GOT3 (cell line): ENCODE data around the gene PHTF2.
"Not testable (repeated sequence)": the region's sequence is repeated elsewhere in the genome, so short reads cannot be mapped to it uniquely, and the experiment has no call there.

ENCODE experiments used
- DNase-seq: peaks from one replicate; lab custom pipeline; 2025; ENCODE audit warnings: mixed read lengths; lab: John Stamatoyannopoulos, UW

The PHTF2 gene

DNA sequence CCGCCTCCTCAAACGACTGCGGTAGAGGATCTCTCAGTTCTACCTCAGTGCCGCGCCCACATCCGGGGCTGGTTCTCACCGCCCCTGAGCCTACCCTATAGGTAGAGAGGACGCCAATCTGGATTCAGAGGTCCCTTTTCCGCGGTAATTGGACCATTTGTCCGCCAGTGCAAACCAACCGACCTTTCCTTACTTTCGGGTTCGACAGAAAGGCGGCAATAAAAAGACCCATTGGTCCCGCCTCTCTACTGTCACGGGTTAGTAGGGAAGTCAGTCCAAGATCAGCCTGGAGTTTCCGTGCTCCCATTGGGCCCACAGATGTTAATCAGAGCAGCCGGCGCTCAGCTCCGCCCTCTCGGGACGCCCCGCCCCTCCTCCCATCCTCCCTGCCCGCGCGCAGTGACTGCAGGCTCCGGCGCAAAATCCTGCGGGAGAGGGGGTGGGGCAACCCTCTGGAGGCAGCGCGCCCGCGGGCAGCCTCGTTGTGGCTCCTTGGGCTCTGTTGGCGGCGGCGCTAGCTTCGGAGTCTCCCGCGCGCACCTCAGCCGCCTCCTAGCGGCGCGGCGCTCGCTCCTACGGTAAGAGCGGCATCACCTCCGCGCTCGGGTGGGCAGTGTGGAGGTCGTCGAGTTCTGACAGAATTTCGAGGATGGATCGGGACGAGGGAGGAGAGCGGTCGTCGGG lies at the start of gene PHTF2, which contains the start of gene TMEM60:
PHTF2 (plus strand) TSS at position 380 of the 684 bp plus-strand sequence.
TMEM60 (minus strand) TSS at position 41 of the 684 bp plus-strand sequence. CDS start 4,061 bp downstream, outside the sequence.
- DNase-seq: peak; percentile 94

DNA sequence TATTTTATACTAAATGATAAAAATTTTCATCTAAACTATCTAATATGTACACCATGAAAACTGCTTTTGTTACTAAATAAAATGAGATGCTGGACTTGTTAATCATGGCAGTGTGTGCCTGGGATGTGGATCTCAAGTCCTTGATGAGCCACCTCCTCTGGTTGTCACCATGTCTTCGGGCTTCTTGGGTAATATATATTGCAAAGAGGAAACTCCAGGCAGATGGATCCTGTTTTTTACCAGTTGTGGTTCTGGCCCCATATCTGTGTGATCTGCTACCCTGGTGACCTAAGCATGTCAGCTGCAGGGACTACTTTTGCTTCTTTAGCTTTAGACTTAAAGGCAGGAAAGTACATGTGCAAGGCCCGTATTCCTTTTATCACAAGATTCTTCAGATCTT lies 46.6 kb upstream of the PHTF2 start:
- no peak for DNase-seq

DNA sequence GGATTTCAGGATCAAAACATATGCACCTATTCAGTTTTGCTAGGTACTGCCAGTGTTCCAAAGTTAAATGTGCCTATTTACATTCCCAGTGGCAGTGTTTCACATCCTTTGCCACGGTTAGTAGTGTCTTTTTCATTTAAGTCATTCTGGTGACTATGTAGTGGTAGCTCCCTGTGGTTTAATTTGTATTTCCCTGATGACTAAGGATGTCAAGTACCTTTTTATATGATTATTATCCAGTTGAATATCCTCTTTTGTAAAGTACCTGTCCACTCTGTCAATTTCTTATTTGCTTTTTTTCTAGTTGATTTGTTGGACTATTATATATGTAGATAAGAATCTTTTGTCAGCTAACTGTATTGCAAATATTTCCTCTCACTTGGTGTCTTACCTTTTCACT lies 45.4 kb upstream of the PHTF2 start:
- DNase-seq: no peak

DNA sequence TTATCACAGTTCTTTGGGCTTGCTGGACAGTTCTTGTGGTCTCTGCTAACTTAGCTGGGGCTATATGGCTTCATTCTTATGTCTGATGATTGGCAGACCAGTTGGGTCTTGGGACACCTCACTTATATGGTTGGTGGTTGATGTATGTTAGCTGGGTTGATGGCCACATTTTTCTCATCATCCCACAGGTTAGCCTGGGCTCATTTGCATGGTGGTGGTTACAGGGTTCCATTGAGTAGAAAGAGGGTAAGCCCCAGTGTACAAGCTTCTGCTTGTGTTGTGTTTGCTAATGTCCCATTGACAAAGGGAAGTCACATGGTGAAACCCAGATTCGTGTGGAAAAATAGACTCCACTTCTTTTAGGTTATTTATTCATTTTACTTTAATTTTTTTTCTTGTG lies 41.0 kb upstream of the PHTF2 start:
- no peak for DNase-seq

DNA sequence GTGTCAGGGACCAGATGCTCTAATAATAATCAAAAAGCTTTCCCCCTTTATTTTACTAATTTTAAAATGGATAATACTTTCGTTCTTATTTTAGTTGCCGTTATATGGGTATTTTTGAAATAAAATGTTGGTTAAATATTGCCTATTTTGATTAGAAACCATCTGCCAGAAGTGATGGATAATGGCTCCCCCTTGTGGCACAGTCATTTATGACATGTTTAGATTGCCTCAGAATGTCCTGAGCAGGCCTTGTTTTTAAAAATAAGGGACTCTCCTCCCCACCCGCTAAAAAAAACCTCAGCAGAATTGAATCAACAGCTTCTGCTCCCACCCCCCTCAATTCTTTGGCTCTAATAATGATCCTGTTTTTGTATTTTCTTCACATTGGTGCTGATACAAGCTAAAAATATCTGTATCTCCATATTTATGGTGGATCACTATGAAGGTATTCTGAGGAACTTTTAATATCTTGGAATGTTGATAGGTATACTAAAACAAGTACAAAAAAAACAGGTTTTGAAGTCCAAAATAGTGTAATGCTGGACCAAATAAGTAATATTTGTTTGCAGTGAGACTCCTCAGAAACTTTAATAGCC lies 39.2 kb upstream of the PHTF2 start:
- DNase-seq: no peak

DNA sequence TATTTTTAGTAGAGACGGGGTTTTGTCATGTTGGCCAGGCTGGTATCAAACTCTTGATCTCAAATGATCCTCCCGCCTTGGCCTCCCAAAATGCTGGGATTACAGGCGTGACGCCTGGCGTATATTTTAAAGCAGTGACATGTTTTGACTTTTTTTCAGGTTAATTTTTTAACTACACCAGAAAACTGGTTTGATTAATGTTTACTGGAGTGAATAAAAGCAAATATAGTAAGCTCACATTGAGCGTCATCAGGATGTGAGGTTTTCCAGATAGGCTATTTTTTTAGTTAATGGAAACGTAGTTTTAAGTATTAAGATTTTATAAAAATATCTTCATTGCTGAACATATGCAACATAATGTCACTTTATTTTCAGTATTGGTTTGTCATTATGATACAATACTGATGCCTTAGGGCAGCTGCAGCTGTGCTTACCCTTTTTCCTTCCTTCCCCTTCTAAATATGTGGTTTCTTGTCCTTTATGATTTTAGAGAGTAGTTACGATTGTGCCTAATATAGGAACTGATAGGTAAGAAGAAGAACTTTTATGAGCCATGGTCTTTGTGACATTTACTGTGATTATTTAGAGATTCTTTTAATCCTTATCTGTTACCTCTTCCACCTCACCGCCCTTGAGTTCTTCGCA lies 37.6 kb upstream of the PHTF2 start:
- DNase-seq: no peak

DNA sequence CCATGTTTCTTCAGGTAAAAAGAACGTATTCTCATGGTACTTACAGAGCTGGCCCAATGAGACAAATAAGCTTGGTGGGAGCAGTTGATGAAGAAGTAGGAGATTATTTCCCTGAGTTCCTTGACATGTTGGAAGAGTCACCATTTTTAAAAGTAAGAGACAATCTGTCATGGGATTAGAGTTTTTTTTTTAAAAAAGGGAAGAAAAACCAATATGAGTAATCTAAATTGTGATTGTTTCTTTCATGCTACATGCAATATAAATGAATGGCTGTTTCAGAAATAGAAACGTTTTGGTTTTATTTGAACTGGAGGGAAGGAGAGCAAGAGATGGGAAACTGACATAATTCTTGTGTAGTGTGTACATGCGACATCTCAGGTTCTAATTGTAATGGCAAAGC lies 33.1 kb upstream of the PHTF2 start:
- no peak for DNase-seq

DNA sequence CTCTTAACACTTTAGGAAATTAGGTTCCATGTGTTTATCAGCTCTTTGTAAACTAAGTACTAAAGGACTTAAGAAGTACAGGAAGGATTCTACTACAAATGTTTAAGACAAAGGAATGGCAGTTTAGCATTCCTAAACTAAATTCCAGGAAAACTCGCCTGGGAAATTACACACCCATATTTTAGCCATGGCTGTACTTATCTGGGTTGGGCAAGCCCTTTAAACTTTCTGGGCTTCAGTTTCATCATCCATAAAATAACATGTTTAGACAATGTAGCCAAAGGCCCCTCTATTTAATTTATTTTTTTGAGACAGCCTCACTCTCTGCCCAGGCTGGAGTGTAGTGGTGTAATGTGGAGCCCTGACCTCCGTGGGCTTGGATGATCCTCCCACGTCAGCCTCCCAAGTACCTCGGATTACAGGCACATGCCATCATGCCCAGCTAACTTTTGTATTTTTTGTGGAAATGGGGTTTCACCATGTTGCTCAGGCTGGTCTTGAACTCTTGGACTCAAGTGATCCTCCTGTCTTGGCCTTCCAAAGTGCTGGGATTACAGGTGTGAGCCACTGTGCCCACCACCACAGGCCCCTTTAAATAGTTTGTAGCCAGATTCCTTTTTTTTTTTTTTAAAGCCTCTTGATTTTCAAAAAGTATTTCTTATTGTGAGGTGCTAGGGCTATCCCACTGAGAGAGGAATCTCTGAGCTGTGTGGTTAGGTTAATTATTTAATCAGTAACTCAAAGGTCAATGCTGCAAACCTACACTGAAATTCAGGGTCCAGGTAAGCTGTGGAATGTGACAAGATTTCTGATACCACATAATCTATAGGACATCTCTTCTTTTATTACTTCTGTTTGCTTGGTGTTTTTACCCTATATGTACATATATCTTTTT lies 32.4 kb upstream of the PHTF2 start:
- no peak for DNase-seq

DNA sequence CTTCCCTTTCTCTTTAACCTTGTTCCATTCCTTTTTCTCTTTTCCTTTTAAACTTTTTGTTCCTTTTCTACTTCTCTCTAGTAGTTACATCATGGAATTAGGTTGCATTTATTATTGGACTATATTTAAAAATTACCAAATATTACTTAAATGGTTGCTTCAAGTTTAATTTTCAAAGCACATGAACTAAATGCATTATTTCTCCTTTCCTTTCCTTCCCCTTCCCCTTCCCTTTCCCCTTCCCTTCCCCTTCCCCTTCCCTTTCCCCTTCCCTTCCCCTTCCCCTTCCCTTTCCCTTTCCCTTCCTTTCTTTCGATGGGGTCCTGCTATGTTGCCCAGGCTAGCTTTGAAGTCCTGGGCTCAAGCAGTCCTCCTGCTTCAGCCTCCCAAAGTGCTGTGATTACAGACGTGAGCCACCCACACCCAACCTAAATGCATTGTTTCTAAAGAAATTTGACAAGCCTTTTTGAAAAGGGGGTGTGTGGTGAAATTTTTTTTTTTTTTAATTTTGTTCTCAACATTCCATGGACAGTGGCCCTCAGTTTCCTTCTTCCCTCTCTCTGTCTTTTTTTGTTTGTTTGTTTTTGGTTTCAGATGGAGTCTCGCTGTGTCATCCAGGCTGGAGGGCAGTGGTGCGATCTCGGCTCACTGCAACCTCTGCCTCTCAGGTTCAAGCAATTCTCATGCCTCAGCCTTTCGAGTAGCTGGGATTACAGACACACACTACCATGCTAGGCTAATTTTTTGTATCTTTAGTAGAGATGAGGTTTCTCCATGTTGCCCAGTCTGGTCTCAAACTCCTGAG lies 31.6 kb upstream of the PHTF2 start:
- no peak for DNase-seq

DNA sequence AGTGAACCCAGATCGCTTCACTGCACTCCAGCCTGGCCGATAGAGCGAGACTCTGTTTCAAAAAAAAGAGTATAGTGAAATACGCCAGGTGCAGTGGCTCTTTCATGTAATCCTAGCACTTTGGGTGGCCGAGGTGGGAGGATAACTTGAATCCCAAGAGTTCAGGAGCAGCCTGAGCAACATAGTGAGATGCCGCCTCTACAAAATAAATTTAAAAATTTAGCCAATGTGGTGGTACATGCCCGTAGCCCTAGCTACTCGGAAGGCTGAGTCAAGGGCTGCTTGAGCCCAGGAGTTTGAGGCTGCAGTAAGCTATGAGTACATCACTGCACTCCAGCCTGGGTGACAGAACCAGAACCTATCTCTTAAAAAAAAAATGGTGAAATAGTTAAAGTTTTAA lies 28.3 kb upstream of the PHTF2 start:
- no peak for DNase-seq

DNA sequence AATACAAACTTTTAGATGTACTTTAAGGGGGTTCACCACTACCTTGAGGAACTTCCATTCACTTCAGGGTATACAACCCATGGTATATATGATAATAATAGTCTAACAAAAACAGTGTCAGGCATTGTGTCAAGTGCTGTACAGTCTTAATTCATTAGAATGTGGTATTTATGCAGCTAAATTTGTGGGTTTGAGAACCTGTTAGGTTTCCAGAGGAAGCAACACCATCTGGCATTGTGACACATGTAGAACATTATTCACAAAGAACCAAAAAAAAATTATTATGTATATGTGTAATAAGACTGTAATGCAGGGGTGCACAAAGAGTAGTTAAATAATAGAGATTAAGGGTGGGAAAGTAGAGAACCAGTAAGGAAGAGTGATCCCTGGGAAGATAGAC lies 26.7 kb upstream of the PHTF2 start:
- DNase-seq: no peak

DNA sequence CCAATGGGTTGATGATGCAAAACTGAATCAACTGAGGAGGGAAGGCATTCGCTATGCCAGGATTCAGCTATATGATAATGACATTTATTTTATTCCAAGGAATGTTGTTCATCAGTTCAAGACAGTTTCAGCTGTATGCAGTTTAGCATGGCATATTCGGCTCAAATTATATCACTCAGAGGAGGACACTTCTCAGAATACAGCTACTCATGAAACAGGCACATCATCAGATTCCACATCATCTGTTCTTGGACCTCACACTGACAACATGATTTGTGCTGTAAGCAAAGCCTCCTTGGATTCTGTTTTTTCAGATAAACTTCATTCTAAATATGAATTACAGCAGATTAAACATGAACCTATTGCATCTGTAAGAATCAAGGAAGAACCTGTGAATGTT lies 20.0 kb upstream of the PHTF2 start:
- no peak for DNase-seq

DNA sequence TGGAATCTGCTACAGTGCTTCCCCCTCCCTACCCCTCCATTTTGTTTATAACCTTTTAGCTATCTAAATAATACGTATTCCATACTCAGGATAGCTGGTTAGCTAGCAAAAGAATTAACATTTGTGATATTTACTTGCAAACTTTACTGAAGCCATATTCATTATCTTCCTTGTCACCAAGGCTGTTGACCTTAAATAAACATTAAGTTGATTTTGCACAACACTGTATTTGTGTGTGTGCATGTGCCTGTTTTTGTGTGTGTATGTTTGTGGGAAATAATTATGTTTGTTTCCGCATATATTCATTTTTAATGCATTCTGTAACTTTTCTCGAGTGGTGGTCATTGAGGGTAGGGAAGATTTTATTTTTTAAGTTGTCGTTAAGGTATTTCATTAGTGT lies 16.2 kb upstream of the PHTF2 start:
- no peak for DNase-seq

DNA sequence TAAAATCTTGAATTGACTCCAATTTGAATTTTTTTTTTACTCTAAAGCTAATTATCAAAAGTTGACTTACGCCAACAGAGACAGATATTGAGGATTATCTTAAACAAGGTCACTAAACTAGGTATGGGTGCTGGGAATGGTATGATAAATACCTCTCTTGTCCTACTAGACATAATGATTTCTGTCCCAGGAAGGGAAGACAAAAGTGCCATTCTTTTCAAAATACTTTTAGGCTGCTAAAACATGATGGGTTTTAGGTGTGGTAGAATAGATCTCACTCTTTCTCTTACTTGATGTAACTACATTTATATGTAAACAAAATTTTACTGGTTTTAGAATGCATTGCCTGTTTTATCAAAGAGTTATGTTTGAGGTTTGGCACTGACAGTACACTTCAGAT lies 15.5 kb upstream of the PHTF2 start:
- DNase-seq: no peak

DNA sequence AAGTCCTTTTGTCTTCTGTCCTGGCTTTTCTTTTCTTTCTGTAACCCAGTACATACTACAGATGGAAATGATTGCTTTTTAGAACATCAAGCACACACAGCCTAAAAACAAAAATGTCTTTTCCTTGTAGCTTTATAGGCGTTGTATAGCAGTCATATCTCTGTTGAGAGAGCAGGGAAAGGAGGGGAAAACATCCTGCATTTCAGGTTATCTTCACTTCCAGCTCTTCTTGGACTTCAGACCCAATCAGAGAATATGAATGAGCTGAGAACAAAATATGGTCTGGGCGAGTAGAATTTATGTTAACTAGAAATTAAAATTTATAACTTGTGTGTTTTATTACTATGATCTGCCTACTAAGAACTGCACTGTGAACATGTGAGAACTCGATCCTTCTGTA lies 15.0 kb upstream of the PHTF2 start:
- DNase-seq: no peak

DNA sequence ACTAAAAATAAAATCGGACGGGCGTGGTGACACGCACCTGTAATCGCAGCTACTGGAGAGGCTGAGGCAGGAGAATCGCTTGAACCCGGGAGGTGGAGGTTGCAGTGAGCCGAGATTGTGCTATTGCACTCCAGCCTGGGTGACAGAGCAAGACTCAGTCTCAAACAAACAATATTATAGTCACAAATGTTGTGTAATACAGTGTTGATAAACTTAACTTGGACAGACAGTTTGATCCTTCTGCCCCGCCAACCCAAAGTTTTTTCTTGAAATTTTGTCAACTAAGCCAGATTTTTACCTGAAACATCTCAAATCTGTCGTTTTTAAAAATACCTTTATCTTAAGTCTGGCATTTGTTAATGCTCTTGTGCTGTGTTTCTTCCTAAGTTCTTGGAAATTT lies 14.1 kb upstream of the PHTF2 start:
- not testable (repeated sequence) for DNase-seq

DNA sequence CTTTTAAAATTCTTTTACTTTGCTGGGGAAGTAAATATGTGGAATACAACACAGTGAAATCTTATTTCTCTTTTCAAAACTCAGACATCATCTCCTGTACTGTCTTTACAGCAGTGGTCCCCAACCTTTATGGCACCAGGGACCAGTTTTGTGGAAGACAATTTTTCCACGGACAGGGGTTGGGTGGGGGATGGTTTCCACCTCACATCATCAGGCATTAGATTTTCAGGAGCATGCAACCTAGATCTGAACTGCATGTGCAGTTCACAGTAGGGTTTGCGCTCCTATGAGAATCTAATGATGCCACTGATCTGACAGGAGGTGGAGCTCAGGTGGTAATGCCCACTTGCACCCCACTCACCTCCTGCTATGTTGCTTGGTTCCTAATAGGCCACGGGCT lies 12.6 kb upstream of the PHTF2 start:
- DNase-seq: no peak

DNA sequence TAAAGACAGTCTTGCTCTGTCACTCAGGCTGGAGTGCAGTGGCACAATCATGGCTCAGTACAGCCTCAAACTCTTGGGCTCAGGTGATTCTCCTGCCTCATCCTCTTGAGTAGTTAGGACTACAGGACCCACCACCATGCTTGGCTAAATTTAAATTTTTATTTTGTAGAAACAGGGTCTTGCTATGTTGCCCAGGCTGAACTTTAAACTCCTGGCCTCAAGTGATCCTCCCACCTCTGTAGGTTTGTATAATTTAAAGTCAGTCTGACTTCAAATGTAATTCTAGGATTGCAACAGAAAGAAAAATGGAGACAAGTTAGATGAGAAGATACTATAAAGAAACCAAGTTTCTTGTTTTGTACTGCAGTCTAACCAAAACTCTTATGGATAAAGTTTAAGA lies 11.8 kb upstream of the PHTF2 start:
- no peak for DNase-seq

DNA sequence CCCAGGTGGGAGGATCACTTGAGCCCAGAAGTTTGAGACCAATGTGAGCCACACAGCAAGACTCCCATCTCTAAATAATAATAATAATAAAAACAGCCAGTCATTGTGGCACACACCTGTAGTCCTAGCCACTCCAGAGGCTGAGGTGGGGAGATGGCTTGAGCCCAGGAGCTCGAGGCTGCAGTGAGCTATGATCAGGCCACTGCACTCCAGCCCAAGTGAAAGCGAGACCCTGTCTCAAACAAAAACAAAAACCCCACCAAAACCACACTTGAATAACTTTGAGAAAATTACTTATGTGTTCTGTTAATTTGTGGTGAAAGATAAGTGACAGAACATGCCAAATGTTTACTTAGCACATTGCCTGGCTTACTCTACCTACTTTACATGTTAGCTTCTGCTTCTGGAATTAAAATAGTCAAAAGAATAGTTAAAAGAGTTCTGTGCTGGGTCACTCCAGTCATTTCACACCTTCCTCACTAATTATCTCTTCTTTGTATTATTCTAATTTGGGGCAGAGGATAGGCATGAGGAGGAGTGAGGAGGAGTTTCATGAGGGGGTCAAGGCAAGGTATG lies 10.2 kb upstream of the PHTF2 start:
- no peak for DNase-seq

DNA sequence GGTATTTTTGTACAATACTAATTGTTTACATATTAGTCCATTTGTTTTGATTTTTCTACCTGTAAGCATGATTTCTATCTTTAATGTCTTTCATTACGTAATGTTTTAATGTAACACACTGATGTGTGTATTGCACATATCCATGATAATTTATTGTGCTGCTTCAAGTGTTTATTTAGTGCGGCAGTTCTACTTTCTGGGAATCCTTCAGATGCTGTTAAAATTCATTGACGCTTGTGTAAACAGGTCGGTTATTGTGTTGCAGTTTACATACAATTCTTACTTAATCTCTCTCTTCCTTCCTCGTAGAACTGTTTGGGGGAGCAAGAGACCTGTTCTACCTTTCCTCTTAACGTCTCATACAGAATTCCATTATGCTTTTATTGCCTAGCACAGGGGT lies 7.2 kb upstream of the PHTF2 start:
- no peak for DNase-seq

DNA sequence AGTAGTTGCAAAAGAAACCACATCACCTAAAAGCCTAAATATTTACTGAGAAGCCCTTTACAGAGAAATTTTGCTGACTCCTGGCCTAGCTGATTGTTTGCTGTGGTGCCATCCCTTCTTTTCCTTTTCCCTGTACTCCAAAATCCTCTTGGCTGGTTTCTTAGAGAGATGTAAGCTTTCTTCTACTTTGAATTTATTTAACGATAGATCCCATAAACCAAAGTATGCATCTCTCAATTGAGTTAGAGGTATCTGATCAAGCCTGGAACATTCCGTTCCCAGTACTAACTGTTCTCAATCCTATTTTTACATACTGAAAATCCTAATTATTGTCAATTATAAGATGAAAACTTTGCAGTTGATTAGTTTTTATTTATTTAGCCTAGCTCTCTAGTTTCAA lies 6.6 kb upstream of the PHTF2 start:
- DNase-seq: no peak
